OCI-LY7 (cell line): ENCODE measurements around the gene TBC1D30.

ENCODE experiments used
- EZH2phosphoT487 ChIP-seq: fragments of 200-600 bp; sonication (generic); IDR thresholded peaks from 2 replicates; pipeline ENCODE4 v1.6.1; 2018; ENCODE audit warnings: low read depth, borderline replicate concordance, mild to moderate bottlenecking, mixed run types, antibody characterized with exemption, low read length, moderate library complexity, mixed read lengths
- TF ChIP-seq, protein P1 (sequence below): fragments of 200-600 bp; sonication (generic); conservative IDR thresholded peaks from 2 replicates; pipeline ENCODE4 v1.5.1; 2014; ENCODE audit warnings: mild to moderate bottlenecking, antibody characterized with exemption, low read length, moderate library complexity, mixed read lengths

DNA sequence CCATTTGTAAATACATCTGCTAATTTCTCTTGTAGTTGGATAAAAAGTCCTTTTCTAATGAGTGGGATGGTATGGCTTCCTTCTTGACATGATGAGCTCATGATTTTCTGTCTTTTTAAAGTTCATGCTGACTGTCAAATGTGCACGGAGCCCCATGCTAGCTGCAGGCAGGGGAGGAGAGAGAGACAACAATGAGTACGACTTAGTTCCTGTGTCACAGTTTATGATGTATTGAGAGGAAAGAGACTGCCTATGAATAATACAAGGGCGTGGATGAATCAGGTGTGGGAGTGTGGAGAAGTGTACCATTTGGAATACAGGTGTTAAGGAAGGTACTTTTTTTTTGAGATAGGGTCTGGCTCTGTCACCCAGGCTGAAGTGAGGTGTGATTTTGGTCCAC, 10.7 kb upstream of the TBC1D30 start:
- TF ChIP-seq, protein P1, sequence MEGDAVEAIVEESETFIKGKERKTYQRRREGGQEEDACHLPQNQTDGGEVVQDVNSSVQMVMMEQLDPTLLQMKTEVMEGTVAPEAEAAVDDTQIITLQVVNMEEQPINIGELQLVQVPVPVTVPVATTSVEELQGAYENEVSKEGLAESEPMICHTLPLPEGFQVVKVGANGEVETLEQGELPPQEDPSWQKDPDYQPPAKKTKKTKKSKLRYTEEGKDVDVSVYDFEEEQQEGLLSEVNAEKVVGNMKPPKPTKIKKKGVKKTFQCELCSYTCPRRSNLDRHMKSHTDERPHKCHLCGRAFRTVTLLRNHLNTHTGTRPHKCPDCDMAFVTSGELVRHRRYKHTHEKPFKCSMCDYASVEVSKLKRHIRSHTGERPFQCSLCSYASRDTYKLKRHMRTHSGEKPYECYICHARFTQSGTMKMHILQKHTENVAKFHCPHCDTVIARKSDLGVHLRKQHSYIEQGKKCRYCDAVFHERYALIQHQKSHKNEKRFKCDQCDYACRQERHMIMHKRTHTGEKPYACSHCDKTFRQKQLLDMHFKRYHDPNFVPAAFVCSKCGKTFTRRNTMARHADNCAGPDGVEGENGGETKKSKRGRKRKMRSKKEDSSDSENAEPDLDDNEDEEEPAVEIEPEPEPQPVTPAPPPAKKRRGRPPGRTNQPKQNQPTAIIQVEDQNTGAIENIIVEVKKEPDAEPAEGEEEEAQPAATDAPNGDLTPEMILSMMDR = no peak
- no peak for TF ChIP-seq EZH2phosphoT487
